Neural cell (in vitro differentiated cells): Measurements from ENCODE around the gene LDHAL6B. TPM values are rescaled to one million over a fixed set of nuclear protein-coding genes. Genes with fewer than 3 reads are reported as not detected.

Experiments
- H2AFZ ChIP-seq: fragments of 200-600, 300-800 bp; sonication (generic), shearing (Covaris generic); 2 replicates; pipeline ENCODE4 v1.6.0; 2014; ENCODE audit warnings: low read depth, mild to moderate bottlenecking, antibody characterized with exemption, low read length, moderate library complexity
- H3F3A ChIP-seq: fragments of 200-600 bp; shearing (Covaris generic); 2 replicates; pipeline ENCODE4 v1.6.1; 2016; ENCODE audit warnings: mild to moderate bottlenecking, moderate library complexity, mixed read lengths, antibody characterized with exemption, low read length; ENCODE audit not compliant: insufficient read depth, poor library complexity, severe bottlenecking
- H3K27ac ChIP-seq: fragments of 200-600, 300-800 bp; sonication (generic), shearing (Covaris generic); 2 replicates; pipeline ENCODE4 v1.5.1; 2014; ENCODE audit warnings: mild to moderate bottlenecking, low read length, moderate library complexity
- H3K27me3 ChIP-seq: fragments of 300-800, 200-600 bp; sonication (generic), shearing (Covaris generic); 2 replicates; pipeline ENCODE4 v1.6.0; 2014; ENCODE audit warnings: mild to moderate bottlenecking, low read depth, low read length, moderate library complexity; ENCODE audit not compliant: insufficient read depth
- H3K36me3 ChIP-seq: fragments of 300-800, 200-600 bp; sonication (generic), shearing (Covaris generic); 2 replicates; pipeline ENCODE4 v1.5.1; 2014; ENCODE audit warnings: mild to moderate bottlenecking, antibody characterized with exemption, low read length, moderate library complexity; ENCODE audit not compliant: insufficient read depth
- H3K4me2 ChIP-seq: fragments of 300-800, 200-600 bp; sonication (generic), shearing (Covaris generic); 2 replicates; pipeline ENCODE4 v1.6.0; 2014; ENCODE audit warnings: mild to moderate bottlenecking, low read length
- H3K4me3 ChIP-seq: fragments of 300-800, 200-600 bp; sonication (generic), shearing (Covaris generic); 2 replicates; pipeline ENCODE4 v1.5.1; 2014; ENCODE audit warnings: mild to moderate bottlenecking, low read length, moderate library complexity
- H3K79me2 ChIP-seq: fragments of 200-600 bp; shearing (Covaris generic); replicated peaks from 2 replicates; pipeline ENCODE4 v1.6.0; 2014; ENCODE audit warnings: mild to moderate bottlenecking, low read length, moderate library complexity; ENCODE audit not compliant: insufficient read depth
- H3K9ac ChIP-seq: fragments of 300-800, 200-600 bp; sonication (generic), shearing (Covaris generic); 2 replicates; pipeline ENCODE4 v1.6.1; 2016; ENCODE audit warnings: mild to moderate bottlenecking, low read length, mixed read lengths
- H3K9me2 ChIP-seq: fragments of 200-600 bp; shearing (Covaris generic); 2 replicates; pipeline ENCODE4 v1.6.1; 2016; ENCODE audit warnings: mild to moderate bottlenecking, low read length, mixed read lengths; ENCODE audit not compliant: insufficient read depth
- H3K9me3 ChIP-seq: fragments of 200-600, 300-800 bp; sonication (generic), shearing (Covaris generic); 2 replicates; pipeline ENCODE4 v1.6.1; 2016; ENCODE audit warnings: mild to moderate bottlenecking, mixed run types, low read length, moderate library complexity, mixed read lengths
- H4K20me1 ChIP-seq: fragments of 200-600 bp; shearing (Covaris generic); 2 replicates; pipeline ENCODE4 v1.6.1; 2016; ENCODE audit warnings: mild to moderate bottlenecking, mixed run types; ENCODE audit not compliant: insufficient read depth
- EP300 ChIP-seq: fragments of 450-650 bp; conservative IDR thresholded peaks from 2 replicates; pipeline ENCODE4 v1.6.1; 2014; ENCODE audit warnings: antibody characterized with exemption, mild to moderate bottlenecking, moderate library complexity; ENCODE audit not compliant: poor library complexity, severe bottlenecking
- EZH2 ChIP-seq: fragments of 200-600, 300-800 bp; shearing (Covaris generic), sonication (generic); IDR thresholded peaks from 2 replicates; pipeline ENCODE4 v1.6.1; 2014; ENCODE audit warnings: antibody characterized with exemption, low read length, borderline replicate concordance, mild to moderate bottlenecking; ENCODE audit not compliant: insufficient read depth, poor library complexity, severe bottlenecking
- MXI1 ChIP-seq: fragments of 450-650 bp; conservative IDR thresholded peaks from 2 replicates; pipeline ENCODE4 v1.6.1; 2014; ENCODE audit warnings: antibody characterized with exemption, mild to moderate bottlenecking; ENCODE audit not compliant: poor library complexity, severe bottlenecking
- POLR2AphosphoS5 ChIP-seq: IDR thresholded peaks from 2 replicates; pipeline ENCODE4 v1.6.1; 2012
- RAD21 ChIP-seq: fragments of 450-650 bp; conservative IDR thresholded peaks from 2 replicates; pipeline ENCODE4 v1.6.1; 2014; ENCODE audit warnings: antibody characterized with exemption, mild to moderate bottlenecking, moderate library complexity
- SMC3 ChIP-seq: fragments of 450-650 bp; conservative IDR thresholded peaks from 2 replicates; pipeline ENCODE4 v1.6.1; 2014; ENCODE audit warnings: antibody characterized with exemption, mild to moderate bottlenecking, moderate library complexity; ENCODE audit not compliant: poor library complexity
- TAF1 ChIP-seq: IDR thresholded peaks from 2 replicates; pipeline ENCODE4 v1.6.1; 2012; ENCODE audit warnings: low read depth
- polyA plus RNA-seq: library from polyadenylated mRNA; depleted of rRNA; stranded (reverse); fragments of >200 nt; gene quantifications from 2 replicates; pipeline ENCODE4 v1.2.3, GENCODE V29; 2014
- TF ChIP-seq, protein P1 (sequence below): IDR thresholded peaks from 2 replicates; pipeline ENCODE4 v1.6.1; 2012; ENCODE audit warnings: borderline replicate concordance
- TF ChIP-seq, protein P2 (sequence below): fragments of 450-650 bp; IDR thresholded peaks from 2 replicates; pipeline ENCODE4 v1.5.1; 2014; ENCODE audit warnings: antibody characterized with exemption, mild to moderate bottlenecking, moderate library complexity; ENCODE audit not compliant: poor library complexity, severe bottlenecking

LDHAL6B gene
- polyA plus RNA-seq, 1 donor from 2014 or later: not detected

DNA sequence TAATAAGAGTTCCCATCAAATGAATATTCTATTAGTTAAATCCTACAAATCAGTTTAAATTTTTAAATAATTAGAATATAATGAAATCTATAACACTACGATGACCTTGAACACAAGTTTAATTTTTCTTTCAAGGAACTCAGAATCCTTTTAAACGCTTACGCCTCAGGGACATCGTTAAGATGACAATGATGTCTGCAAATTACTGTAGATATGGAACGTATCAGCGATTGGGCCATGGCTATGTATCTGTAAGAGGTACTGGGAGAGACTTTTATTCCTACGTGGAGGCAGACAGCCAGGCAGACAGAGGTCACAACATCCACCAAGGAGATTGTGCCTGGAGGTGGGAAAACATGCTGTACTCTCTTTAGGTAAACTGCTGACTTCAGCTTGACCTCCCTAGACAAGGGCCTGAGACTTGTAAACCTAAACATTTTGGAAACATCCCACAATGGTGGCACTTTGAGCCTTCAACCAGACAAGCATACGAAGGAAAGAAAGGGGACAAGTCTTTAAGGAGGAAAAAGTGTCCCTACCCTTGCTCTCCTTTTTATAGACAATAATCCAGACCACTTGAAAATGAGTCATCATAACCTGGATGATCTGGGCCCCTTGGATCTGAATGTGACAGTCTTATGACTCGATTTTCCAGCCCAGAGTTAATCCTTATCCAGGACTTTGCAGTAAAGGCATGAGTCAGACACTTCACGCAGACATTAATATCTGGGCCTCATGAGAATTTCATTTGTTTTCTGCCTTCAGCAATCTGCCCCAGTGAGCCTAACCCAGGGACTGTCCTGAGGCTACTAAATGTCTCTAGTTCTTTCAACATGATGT lies 6.8 kb upstream of the LDHAL6B start:
- Histone ChIP-seq H3K36me3 (no peaks in the 10 kb centered on the region), H3K4me2 (no peak overlapping the region), H3K9me2 (no peaks in the 10 kb centered on the region), H3K27me3 (no peaks in the 10 kb centered on the region), H4K20me1 (no peaks in the 10 kb centered on the region), H3K9me3 (no peaks in the 10 kb centered on the region), H2AFZ (no peak overlapping the region), H3F3A (no peaks in the 10 kb centered on the region), H3K79me2 (no peaks in the 10 kb centered on the region), H3K27ac (no peak overlapping the region), H3K4me3 (no peak overlapping the region), H3K9ac (no peak overlapping the region)
- TF ChIP-seq, protein P1, sequence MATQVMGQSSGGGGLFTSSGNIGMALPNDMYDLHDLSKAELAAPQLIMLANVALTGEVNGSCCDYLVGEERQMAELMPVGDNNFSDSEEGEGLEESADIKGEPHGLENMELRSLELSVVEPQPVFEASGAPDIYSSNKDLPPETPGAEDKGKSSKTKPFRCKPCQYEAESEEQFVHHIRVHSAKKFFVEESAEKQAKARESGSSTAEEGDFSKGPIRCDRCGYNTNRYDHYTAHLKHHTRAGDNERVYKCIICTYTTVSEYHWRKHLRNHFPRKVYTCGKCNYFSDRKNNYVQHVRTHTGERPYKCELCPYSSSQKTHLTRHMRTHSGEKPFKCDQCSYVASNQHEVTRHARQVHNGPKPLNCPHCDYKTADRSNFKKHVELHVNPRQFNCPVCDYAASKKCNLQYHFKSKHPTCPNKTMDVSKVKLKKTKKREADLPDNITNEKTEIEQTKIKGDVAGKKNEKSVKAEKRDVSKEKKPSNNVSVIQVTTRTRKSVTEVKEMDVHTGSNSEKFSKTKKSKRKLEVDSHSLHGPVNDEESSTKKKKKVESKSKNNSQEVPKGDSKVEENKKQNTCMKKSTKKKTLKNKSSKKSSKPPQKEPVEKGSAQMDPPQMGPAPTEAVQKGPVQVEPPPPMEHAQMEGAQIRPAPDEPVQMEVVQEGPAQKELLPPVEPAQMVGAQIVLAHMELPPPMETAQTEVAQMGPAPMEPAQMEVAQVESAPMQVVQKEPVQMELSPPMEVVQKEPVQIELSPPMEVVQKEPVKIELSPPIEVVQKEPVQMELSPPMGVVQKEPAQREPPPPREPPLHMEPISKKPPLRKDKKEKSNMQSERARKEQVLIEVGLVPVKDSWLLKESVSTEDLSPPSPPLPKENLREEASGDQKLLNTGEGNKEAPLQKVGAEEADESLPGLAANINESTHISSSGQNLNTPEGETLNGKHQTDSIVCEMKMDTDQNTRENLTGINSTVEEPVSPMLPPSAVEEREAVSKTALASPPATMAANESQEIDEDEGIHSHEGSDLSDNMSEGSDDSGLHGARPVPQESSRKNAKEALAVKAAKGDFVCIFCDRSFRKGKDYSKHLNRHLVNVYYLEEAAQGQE: no peak
- no peak for TF ChIP-seq RAD21

DNA sequence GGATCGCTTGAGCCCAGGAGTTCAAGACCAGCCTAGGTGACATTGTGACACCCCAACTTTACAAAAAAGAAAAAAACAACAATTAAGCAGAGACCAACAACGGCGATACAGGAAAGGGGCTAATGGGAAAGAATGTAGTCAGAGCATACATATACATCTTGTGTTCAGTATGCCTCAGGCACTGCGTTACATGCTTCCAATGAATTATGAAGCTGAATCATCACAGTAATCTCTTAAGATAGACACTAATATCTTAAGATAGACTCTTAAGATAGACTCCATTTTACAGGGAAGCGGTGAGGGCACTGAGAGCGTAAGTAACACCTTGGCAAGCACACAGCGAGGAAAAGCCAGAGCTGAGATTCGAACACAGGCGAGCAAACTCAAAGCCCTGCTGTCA lies 6.1 kb upstream of the LDHAL6B start:
- TF ChIP-seq MXI1 (no peak), RAD21 (no peak), EP300 (no peak), POLR2AphosphoS5 (no peak), TAF1 (no peak), EZH2 (no peak), SMC3 (no peak)
- TF ChIP-seq, protein P1: no peak
- TF ChIP-seq, protein P2, sequence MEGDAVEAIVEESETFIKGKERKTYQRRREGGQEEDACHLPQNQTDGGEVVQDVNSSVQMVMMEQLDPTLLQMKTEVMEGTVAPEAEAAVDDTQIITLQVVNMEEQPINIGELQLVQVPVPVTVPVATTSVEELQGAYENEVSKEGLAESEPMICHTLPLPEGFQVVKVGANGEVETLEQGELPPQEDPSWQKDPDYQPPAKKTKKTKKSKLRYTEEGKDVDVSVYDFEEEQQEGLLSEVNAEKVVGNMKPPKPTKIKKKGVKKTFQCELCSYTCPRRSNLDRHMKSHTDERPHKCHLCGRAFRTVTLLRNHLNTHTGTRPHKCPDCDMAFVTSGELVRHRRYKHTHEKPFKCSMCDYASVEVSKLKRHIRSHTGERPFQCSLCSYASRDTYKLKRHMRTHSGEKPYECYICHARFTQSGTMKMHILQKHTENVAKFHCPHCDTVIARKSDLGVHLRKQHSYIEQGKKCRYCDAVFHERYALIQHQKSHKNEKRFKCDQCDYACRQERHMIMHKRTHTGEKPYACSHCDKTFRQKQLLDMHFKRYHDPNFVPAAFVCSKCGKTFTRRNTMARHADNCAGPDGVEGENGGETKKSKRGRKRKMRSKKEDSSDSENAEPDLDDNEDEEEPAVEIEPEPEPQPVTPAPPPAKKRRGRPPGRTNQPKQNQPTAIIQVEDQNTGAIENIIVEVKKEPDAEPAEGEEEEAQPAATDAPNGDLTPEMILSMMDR: no peak
- H3K4me2 ChIP-seq: no peak overlapping the region
- no peak overlapping the region for H3K9ac ChIP-seq
- no peaks in the 10 kb centered on the region for H3K79me2 ChIP-seq
- H3K9me3 ChIP-seq: no peaks in the 10 kb centered on the region
- no peak overlapping the region for H3K27ac ChIP-seq
- no peaks in the 10 kb centered on the region for H3K27me3 ChIP-seq
- H4K20me1 ChIP-seq: no peaks in the 10 kb centered on the region
- no peaks in the 10 kb centered on the region for H3F3A ChIP-seq
- H3K4me3 ChIP-seq: no peak overlapping the region
- no peaks in the 10 kb centered on the region for H3K9me2 ChIP-seq
- no peaks in the 10 kb centered on the region for H3K36me3 ChIP-seq
- H2AFZ ChIP-seq: no peak overlapping the region
